GM18951 (cell line): ENCODE data around the gene MICOS13.

ENCODE experiments used
- POLR2A ChIP-seq: IDR thresholded peaks from 4 replicates; pipeline ENCODE4 v1.6.1; 2011; ENCODE audit warnings: mild to moderate bottlenecking; ENCODE audit not compliant: insufficient read length, insufficient read depth; ENCODE audit errors: extremely low read depth
- in situ Hi-C: fragments of 300-500 bp; cut with MboI; formaldehyde crosslinking; loops from one replicate; pipeline ENCODE4 v1.12.0; 2022; ENCODE audit warnings: low sequenced_read_pairs, mixed read lengths, inconsistent platforms; ENCODE audit not compliant: unreplicated experiment

Gene MICOS13

GRCh38 chr19:5655412-5655811 is 24.9 kb downstream of the MICOS13 start:
- in situ Hi-C loops: no loop called here
- TF ChIP-seq POLR2A: no peak

GRCh38 chr19:5654931-5655330 is 25.4 kb downstream of the MICOS13 start:
- TF ChIP-seq POLR2A: no peak
- in situ Hi-C loops: no loop called here

- in situ Hi-C loops: no loop called here
- no peak for TF ChIP-seq POLR2A
Measured at GRCh38 chr19:5652261-5652660, 28.1 kb downstream of the MICOS13 start.

GRCh38 chr19:5651361-5651760 is 29.0 kb downstream of the MICOS13 start:
- in situ Hi-C loops: no loop called here
- TF ChIP-seq POLR2A: no peak

- in situ Hi-C loops: no loop called here
- TF ChIP-seq POLR2A: no peak
Measured at GRCh38 chr19:5648464-5648863, 31.9 kb downstream of the MICOS13 start.

GRCh38 chr19:5646703-5647102 is 33.6 kb downstream of the MICOS13 start:
- in situ Hi-C loops: no loop called here
- no peak for TF ChIP-seq POLR2A

- TF ChIP-seq POLR2A: no peak
- in situ Hi-C loops: no loop called here
Measured at GRCh38 chr19:5645409-5645808, 34.9 kb downstream of the MICOS13 start.

- TF ChIP-seq POLR2A: no peak
- in situ Hi-C loops: no loop called here
Measured at GRCh38 chr19:5644037-5644436, 36.3 kb downstream of the MICOS13 start.

- TF ChIP-seq POLR2A: no peak
- in situ Hi-C loops: no loop called here
Measured at GRCh38 chr19:5643060-5643459, 37.3 kb downstream of the MICOS13 start.

- in situ Hi-C loops: no loop called here
- TF ChIP-seq POLR2A: no peak
Measured at GRCh38 chr19:5642204-5642603, 38.1 kb downstream of the MICOS13 start.

GRCh38 chr19:5641171-5641570 is 39.1 kb downstream of the MICOS13 start:
- TF ChIP-seq POLR2A: no peak
- in situ Hi-C loops: no loop called here

- in situ Hi-C loops: no loop called here
Measured at GRCh38 chr19:5637971-5638370, 42.3 kb downstream of the MICOS13 start.

GRCh38 chr19:5635427-5635826 is 44.9 kb downstream of the MICOS13 start:
- in situ Hi-C loops: no loop called here
- TF ChIP-seq POLR2A: no peak

More at GRCh38 chr19:5637971-5638370, 42.3 kb downstream of the MICOS13 start:
- no peak for TF ChIP-seq POLR2A

GRCh38 chr19:5632657-5633056 is 47.7 kb downstream of the MICOS13 start:
- in situ Hi-C loops: no loop called here
- no peak for TF ChIP-seq POLR2A

GRCh38 chr19:5632241-5632612 is 48.1 kb downstream of the MICOS13 start:
- TF ChIP-seq POLR2A: no peak
- in situ Hi-C loops: no loop called here

GRCh38 chr19:5631567-5632240 is 48.6 kb downstream of the MICOS13 start:
- no peak for TF ChIP-seq POLR2A
- in situ Hi-C loops: no loop called here
